ENCODE data around the gene AHRR.

Gene AHRR

DNA sequence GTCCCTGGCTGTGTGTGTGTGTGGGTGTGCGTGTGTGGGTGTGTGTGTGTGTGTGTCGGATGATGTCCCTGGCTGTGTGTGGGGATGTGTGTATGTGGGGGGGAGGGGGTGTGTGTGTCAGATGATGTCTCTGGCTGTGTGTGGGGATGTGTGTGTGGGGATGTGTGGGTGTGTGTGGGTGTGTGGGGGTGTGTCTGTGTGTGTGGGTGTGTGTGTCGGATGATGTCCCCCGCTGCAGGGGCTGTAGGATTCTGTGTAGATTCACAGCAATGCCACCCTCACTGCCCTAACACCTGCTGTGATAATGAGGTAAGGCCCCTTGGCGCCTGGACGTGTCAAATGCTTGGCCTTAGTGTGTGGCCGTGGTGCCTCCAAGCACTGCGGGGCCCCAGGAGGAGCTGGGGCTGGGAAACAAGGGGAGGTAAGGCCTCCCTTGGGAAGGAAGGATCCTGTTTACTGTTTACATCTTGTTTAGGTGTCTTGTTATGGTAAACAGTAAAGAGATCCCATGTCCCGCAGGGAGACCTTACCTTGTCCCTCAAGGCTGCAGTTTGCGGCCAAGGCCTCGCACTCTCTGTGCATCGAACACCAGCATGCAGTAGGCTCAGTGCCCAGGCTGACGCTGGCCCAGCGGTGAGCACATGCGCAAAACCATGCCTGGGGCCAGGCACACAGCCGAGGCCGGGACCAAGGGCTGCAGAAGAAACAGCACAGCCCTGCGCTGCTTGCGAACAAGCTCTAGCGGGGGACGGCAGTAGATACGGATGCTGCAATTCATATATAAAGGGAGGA is 24.1 kb downstream of the AHRR start:
- H3K4me3 ChIP-seq (ENCODE audit: low read depth, low read length), result no peak overlapping the region
- no peaks in the 10 kb centered on the region for H3K36me3 ChIP-seq (ENCODE audit: control insufficient read depth, insufficient read depth, low read length)
- no peak overlapping the region for H3K4me2 ChIP-seq (ENCODE audit: low read length)
- no peak overlapping the region for H2AFZ ChIP-seq
- no peak for TF ChIP-seq CTCF (IDR thresholded peaks at IDR 0.05)
- no peaks in the 10 kb centered on the region for H3K4me1 ChIP-seq
- no peak overlapping the region for H3K9ac ChIP-seq
- H3K79me2 ChIP-seq, result no peaks in the 10 kb centered on the region
- no peaks in the 10 kb centered on the region for H3K27me3 ChIP-seq (ENCODE audit: control insufficient read depth, insufficient read depth, low read length)
- no peak overlapping the region for H3K27ac ChIP-seq
- no peaks in the 10 kb centered on the region for H3K9me3 ChIP-seq (ENCODE audit: control insufficient read depth, low read length)

DNA sequence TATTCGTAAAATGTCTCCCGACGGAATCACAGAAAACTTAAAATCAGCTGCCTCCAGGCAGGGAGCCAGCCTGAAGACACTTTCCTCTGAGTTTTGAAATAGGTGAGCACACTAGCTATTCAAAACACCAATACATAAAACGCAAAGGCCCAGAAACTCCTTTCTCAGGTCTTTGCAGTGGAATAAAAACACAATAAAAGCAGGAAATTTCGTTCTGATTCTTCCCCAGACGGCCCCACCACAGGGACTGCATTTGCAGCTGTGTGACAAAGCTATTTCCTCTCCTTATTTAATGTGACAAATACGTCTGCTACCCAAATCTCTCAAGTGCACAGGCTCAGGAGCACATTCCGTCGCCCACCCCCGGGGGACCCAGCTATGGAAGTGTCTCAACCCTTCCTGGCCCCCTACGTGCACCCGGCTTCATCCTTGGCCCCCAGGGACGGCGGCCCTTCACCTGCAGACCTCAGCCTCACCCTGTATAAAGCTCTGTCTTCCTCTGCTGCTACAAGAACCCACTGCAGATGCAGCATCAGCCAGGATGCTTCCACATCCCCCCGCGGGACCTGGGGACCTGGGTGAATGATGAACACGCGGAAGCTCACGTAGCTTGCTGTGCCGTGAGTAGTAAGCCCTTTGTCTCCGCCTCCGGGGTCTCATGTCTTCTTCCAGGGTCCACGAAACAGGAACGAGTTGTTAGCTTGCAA is 24.9 kb downstream of the AHRR start:
- no peaks in the 10 kb centered on the region for H3K36me3 ChIP-seq (ENCODE audit: control insufficient read depth, insufficient read depth, low read length)
- H3K27me3 ChIP-seq (ENCODE audit: control insufficient read depth, insufficient read depth, low read length), result no peaks in the 10 kb centered on the region
- no peak overlapping the region for H2AFZ ChIP-seq
- H3K9me3 ChIP-seq (ENCODE audit: control insufficient read depth, low read length), result no peaks in the 10 kb centered on the region
- no peaks in the 10 kb centered on the region for H3K4me1 ChIP-seq
- H3K9ac ChIP-seq, result no peak overlapping the region
- H3K79me2 ChIP-seq, result no peaks in the 10 kb centered on the region
- TF ChIP-seq CTCF (IDR thresholded peaks at IDR 0.05), result no peak
- no peak overlapping the region for H3K27ac ChIP-seq
- H3K4me3 ChIP-seq (ENCODE audit: low read depth, low read length), result no peak overlapping the region
- H3K4me2 ChIP-seq (ENCODE audit: low read length), result no peak overlapping the region

DNA sequence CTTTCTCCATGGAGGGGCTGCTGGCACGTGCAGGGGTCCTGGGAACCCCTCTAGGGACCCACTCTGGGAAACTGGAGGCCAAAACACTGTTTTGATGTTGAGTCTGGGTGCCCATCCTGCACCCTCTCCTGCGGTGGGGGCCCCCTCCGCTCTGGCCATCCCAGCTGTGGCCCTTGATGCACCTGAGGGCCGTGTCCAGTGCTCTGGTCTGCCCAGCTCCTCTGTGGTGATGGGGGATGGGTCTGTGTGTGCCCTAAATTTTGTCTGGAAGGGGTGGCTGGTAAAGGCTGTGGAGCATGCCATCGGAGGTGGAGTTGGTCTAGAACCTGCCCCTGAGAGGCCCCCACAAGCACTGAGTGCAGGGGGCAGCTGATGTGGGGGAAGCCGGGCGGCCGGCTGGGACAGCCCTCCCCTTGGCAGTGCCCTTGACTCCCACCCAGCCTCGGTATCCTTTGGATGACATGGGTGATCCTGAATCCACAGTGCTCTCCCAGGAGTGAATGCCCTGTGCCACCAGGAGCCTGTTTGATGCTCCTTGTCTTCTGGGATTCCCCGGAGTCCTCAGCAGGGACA is 26.3 kb downstream of the AHRR start:
- no peaks in the 10 kb centered on the region for H3K4me1 ChIP-seq
- H3K36me3 ChIP-seq (ENCODE audit: control insufficient read depth, insufficient read depth, low read length), result no peaks in the 10 kb centered on the region
- no peak for TF ChIP-seq CTCF (IDR thresholded peaks at IDR 0.05)
- no peak overlapping the region for H3K4me2 ChIP-seq (ENCODE audit: low read length)
- H3K79me2 ChIP-seq, result no peaks in the 10 kb centered on the region
- H3K9me3 ChIP-seq (ENCODE audit: control insufficient read depth, low read length), result no peaks in the 10 kb centered on the region
- no peak overlapping the region for H3K9ac ChIP-seq
- H3K27ac ChIP-seq, result no peak overlapping the region
- no peak overlapping the region for H3K4me3 ChIP-seq (ENCODE audit: low read depth, low read length)
- no peaks in the 10 kb centered on the region for H3K27me3 ChIP-seq (ENCODE audit: control insufficient read depth, insufficient read depth, low read length)
- H2AFZ ChIP-seq, result no peak overlapping the region

DNA sequence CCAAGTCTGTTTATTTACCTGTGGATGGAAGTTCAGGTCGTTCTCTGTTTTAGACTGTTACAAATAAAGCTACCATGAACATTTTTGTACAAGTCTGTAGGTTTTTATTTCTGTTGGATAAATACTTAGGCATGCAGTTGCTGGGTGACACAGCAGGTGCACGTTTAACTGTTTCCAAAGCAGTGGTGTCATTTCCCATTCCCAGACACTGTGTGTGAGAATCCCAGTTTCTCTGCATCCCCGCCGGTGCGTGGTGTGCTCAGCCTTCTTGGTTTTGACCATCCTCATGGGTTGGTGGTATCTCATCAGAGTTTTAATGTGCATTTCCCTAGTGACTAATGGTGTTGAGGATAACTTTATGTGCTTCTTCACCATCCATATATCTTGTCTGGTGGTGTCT is 27.2 kb downstream of the AHRR start:
- Histone ChIP-seq H3K27me3 (ENCODE audit: control insufficient read depth, insufficient read depth, low read length) (no peaks in the 10 kb centered on the region), H2AFZ (no peak overlapping the region), H3K4me1 (no peaks in the 10 kb centered on the region), H3K4me2 (ENCODE audit: low read length) (no peak overlapping the region), H3K9me3 (ENCODE audit: control insufficient read depth, low read length) (no peaks in the 10 kb centered on the region), H3K79me2 (no peaks in the 10 kb centered on the region), H3K4me3 (ENCODE audit: low read depth, low read length) (no peak overlapping the region), H3K9ac (no peak overlapping the region), H3K36me3 (ENCODE audit: control insufficient read depth, insufficient read depth, low read length) (no peaks in the 10 kb centered on the region), H3K27ac (no peak overlapping the region)
- no peak for TF ChIP-seq CTCF (IDR thresholded peaks at IDR 0.05)
